Measurements from ENCODE around the gene NDRG4.

DNA sequence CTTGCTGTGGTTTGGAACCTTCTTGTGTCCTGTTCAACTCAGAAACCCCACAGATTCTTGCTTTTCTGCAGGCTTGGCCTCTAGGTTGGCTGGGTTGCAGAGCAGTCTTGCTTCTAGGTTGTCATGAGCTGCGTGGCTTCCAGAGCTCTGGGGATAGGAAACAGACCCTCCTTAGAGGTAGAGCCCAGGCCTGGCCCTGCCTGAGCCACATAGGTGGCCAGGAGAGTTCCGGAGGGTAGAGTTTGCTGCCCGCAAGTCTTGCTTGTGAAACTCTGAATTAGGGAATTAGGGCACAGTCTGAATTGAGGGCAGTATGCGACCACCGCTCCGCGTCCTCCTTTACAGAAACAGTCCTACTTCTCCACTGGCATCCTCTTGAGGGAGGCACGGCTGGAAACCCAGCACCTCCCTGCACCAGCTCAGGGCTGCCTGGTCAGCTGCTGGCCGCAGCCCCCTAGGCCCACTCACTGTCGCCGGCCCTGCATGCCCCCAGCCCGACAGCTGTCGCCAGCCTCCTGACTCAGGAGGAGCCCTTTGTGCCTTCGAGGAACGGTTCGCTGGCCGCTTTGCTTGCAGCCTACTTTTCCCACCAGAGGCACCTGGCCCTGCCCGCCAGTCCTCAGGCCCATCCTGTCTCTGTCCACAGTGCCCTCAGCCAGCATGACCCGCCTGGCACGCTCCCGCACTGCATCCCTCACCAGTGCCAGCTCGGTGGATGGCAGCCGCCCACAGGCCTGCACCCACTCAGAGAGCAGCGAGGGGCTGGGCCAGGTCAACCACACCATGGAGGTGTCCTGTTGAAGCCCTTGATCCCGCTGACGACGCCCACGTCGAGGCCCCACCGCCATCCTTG is 11.1 kb downstream of the NDRG4 start:
- TF ChIP-seq CTCF (IDR thresholded peaks at IDR 0.05; ENCODE audit: poor library complexity) (no peak), EZH2 (IDR thresholded peaks at IDR 0.05; ENCODE audit: borderline replicate concordance) (no peak)

All from hepatocyte (in vitro differentiated cells).